GM18502 (cell line): ENCODE results near the gene EXOSC5.
"Not testable (repeated sequence)": the region's sequence is repeated elsewhere in the genome, so short reads cannot be mapped to it uniquely, and the experiment has no call there.

Source experiments
- ATAC-seq: cut with Tn5 transposase; IDR thresholded peaks from one replicate; pipeline ENCODE4 v1.9.1; 2021; ENCODE audit warnings: mild to moderate bottlenecking; ENCODE audit not compliant: unreplicated experiment, poor library complexity

EXOSC5 gene

DNA sequence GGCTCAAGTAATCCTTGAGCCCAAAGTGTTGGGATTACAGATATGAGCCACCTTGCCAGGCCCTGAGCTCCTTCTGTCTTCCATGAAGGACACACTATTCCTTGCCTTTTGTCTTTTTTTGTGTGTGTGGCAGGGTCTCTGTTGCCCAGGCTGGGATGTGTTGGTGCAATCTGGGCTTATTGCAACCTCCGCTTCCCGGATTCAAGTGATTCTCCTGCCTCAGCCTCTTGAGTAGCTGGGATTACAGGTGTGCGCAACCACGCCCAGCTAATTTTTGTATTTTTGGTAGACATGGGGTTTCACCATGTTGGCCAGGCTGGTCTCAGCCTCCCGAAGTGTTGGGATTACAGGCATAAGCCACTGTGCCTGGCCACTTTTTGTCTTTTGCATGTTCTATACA is 11.7 kb upstream of the EXOSC5 start:
- ATAC-seq = not testable (repeated sequence)

DNA sequence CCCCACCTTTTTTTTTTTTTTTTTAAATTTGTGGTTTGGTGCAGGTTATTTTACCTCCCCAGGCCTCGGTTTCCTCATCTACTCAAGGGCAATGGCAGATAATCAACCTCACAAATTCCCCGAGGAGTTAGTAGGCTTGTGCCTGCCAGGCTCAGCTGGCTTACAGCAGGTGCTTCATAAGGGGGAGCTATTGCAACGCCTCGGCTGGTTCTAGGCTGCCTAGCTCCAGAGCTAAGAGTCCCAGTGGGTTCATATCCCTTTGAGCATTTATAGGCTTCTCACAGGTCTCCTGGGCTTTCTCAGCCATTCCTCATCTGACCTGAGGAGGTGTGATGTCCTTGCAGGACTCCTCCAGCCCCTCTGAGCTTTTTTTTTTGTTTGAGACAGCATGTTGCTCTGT is 11.1 kb upstream of the EXOSC5 start:
- no peak for ATAC-seq

- no peak for ATAC-seq
These were observed 10.1 kb upstream of the EXOSC5 start for GRCh38 chr19:41407271-41407670.

- no peak for ATAC-seq
These were observed 8.6 kb upstream of the EXOSC5 start for GRCh38 chr19:41405776-41406175.

DNA sequence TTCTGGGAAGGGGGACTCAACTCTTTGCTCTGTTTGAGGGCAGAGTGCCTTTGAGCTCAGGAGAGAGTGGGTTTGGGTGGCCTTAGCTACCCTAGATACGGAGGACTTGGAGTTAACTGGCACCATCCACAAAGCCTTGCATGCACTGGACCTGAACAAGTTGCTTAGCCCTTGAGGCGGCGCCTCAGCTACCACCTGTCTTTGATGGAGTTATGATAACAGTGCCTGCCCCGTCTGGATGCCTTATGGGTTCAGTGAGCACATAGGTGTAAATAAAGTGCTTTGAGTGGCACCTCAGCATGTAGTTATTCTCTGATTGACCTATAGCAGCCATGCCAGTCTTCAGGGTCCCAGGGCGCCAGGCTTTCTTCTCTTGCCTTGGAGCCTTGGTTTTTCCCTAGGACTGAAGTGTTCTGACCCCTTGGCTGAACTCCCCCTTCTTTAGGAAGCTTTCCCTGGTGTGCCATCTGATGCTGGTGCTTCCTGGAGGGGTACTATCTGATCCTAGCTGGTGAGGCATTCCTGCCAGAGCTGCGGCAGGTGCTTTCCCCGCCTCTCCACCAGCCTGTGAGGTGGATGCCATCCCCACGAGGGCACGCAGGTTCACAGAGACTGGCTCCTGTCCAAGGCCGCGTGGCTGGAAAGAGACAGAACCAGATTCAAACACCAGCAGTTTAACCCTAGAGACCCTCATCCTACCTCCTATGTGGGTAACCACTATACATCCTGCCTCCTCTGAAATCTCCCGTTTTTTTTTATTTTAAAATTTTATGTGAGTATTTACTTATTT is 6.2 kb upstream of the EXOSC5 start:
- no peak for ATAC-seq

DNA sequence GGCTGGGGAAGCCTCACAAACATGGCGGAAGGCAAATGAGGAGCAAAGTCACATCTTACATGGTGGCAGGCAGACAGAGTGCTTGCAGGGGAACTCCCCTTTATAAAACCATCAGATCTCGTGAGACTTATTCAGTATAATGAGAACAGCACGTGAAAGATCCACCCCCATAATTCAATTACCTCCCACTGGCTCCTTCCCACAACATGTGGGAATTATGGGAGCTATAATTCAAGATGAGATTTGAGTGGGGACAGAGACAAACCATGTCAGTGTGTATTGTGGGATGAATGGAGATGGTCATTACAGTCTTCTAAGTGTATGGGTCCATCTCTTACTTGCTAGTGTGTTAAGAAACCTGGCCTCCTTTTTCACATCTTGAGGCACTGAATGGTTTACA is 4.9 kb upstream of the EXOSC5 start:
- ATAC-seq = no peak

DNA sequence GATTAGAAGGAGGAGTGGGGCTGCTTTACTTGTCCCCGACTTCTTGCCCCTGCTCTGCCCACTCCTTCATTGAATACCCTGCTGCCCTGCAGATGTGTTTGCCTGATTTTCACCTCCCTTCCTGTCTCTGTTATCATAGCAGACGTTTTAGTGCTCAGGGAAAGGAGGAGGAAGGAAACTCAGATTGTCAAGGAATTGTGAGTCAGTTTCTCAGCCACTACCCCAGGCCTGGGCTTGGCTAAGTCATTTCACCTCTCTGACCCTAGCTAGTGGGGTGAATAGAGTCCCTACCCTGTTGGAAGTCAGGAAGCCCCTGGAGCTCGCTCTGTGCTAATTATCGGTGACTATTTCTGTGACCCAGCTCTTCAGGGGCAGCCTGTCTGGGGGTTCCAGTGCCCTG is 4.3 kb upstream of the EXOSC5 start:
- no peak for ATAC-seq

DNA sequence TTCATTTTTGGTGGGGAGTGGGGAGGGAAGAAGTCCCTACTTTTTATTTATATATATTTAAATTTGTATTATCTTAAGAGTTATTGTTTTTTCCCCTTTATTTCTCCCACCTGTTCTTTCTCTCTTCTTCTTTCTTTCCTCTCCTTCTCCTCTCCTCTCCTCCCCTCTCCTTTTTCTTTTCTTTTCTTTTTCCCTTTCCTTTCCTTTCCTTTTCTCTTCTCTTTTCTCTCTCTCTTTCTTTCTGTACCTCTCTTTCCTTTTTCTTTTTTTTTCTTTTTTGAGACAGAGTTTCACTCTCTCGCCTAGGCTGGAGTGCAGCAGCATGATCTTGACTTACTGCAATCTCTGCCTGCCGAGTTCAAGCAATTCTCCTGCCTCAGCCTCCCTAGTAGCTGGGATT is 2.4 kb upstream of the EXOSC5 start:
- ATAC-seq = no peak

DNA sequence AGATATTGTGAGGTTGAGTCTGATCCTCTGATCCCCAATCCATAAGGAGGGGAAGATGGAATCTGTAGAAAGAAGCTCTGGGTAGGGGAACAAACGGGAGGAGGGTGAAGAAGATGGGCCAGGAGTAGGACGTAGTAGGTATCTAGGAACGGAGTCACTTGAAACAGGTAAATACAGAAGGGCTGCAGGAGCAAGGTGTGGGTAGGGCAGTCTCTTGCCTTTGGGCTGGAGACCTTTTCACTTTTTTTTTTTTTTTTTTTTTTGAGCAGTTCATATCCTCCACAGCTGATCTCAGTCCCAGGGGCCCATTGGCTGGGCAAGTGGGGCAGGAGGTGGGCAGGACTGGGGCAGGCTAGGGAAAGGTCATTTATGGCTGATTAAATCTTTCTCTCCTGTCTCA is 1.9 kb upstream of the EXOSC5 start:
- ATAC-seq = no peak

DNA sequence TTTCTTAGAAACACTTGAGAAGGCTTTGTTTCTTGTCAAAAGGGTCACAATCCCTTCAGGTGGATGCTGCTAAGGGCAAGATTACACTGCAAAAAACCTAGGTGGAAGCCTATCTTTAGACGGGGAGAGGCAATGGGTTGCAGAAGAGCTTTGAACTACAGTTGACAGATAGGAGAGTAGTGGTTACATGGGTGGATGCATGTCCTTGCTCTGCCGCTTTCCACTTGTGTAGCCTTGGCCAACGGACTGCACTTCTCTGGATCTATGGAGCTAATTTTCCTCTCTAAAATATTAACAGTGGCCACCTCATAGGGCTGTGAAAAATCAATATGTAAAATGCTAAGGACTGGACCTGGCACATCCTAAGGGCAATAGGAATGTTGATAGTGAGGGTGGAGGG is 1.4 kb upstream of the EXOSC5 start:
- no peak for ATAC-seq

DNA sequence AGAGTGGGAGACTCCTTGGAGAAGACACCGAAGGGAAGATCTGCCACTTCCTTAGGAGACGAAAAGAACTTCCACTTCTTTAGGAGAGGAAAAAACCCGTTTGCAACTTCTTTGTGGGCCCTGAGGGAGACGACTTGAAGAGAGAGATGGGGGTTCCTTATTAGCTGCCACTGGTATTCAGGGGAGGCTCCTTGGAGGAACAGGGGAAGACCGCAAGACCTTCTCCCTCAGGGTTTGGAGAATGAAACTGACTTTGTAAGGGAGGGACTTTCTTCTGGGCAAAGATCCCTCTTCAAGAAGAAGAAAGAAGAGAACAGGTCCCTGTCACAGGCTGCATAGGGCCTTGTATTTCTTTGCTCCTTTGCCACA is 875 bp upstream of the EXOSC5 start:
- no peak for ATAC-seq

- ATAC-seq = no peak
These were observed 1.8 kb downstream of the EXOSC5 start for GRCh38 chr19:41395355-41395754.

DNA sequence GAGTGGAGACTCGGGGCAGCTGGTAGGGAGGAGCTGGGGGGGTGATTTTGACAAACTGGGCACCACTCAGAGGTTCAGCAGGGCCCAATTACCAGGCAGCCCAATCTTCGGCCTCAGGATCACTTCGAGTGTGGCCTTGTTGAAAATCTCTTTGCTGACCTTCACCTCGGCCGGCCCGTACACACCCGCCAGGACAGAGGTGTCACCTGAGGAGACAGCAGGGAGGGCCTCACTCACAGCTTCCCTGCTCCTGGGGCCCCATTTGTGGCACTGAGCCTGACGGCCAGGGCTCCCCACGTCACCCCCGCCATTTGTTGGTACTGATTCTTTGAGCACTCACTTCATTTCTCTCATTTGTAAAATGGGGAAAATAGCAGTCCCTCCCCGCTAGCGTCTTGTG is 4.4 kb downstream of the EXOSC5 start:
- ATAC-seq = no peak

DNA sequence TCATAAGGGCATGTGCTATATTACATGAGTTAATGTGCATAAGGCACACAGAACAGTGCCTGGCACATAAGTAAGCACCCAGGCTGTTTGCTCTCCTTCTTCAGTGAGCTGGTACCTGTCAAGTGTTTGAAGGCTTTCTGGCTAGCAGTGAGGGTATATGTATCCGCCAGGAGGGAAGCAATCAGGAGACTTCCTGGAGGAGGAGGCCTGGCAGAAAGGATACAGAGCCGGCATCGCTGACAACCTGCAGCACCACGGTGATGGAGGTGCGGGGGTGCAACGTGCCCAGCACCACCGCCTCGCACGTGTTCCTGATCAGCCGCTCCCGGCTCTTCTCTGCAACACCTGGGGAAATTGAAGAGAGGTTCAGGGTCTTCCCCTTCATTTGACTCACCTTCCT is 5.5 kb downstream of the EXOSC5 start:
- ATAC-seq = no peak

GRCh38 chr19:41386442-41386841 is 10.7 kb downstream of the EXOSC5 start:
- no peak for ATAC-seq

DNA sequence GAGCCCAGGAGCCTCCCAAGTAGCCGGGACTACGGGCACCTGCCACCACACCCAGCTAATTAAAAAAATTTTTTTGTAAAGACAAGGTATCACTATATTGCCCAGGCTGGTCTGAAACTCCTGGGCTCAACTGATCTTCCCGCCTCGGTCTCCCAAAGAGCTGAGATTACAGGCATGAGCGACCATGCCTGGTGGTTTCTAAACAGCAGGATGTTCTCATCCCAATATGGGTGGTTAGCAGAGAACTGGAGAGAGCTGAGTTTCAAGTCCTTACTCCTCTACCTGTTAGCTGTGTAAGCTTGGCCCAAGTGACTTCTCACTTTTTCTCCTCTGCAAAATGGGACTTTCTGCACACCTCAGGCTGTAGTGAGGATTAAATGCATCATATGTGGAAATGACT is 12.8 kb downstream of the EXOSC5 start:
- ATAC-seq = no peak

DNA sequence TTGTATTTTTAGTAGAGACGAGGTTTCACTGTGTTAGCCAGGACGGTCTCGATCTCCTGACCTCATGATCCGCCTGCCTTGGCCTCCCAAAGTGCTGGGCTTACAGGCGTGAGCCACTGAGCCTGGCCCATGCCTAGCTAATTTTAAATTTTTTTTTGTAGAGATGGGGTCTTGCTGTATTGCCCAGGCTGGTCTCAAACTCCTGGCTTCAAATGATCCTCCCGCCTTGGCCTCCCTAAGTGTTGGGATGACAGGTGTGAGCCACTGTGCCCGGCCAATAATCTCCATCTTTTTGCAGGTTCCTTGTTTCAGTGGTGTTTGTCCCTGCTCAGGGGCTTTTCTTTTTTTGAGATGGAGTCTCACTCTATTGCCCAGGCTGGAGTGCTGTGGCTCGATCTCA is 15.6 kb downstream of the EXOSC5 start:
- not testable (repeated sequence) for ATAC-seq

- peak; percentile 66 for ATAC-seq
These were observed 19.0 kb downstream of the EXOSC5 start for GRCh38 chr19:41377977-41378709.

DNA sequence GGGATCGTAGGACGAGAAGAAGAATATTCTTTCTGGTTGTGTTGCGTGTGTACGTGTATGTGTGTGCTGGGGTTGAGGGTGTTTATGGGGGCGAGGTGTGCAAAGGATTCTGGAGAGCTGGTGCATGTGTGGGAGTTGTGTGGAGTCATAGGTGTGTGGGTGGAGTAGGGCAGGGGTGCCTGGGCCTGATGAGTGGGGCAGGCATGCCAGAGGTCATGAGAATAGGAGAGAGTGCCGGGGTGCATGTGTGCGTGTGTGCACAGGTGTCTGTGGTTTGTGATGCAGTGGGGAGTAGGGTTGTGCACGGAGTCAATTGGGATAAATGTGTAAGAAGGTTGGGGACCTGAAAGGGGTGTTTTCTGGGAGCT is 20.2 kb downstream of the EXOSC5 start:
- ATAC-seq = no peak

- no peak for ATAC-seq
These were observed 20.7 kb downstream of the EXOSC5 start, which contains the start of gene TMEM91 for GRCh38 chr19:41376241-41376997. TSS of gene TMEM91 (plus strand) at chr19:41376533. CDS start at chr19:41378310, 1,777 bp downstream.

GRCh38 chr19:41373993-41374392 is 23.2 kb downstream of the EXOSC5 start:
- ATAC-seq = no peak
